Prostate gland (tissue), 2 donors: ENCODE measurements around the gene CTDNEP1.

ENCODE experiments used
- CTCF ChIP-seq, 4 experiments: fragments of 200-600 bp in 2 of 4; fragments of 450-650 bp in 2 of 4; sonication (generic) in 2 of 4; IDR thresholded peaks; 1 replicate in 3 of 4; 2 replicates in 1 of 4; pipeline ENCODE4 v1.5.1; 2016 to 2019; ENCODE audit warnings: antibody characterized with exemption in 4 of 4, mild to moderate bottlenecking in 2 of 4, moderate library complexity in 2 of 4
- POLR2A ChIP-seq: fragments of 450-650 bp; IDR thresholded peaks from one replicate; pipeline ENCODE4 v1.6.1; 2016; ENCODE audit warnings: antibody characterized with exemption, mild to moderate bottlenecking

- TF ChIP-seq CTCF (IDR thresholded peaks at IDR 0.05) (no peak), POLR2A (no peak)
These were observed 8.1 kb downstream of the CTDNEP1 start for GRCh38 chr17:7243453-7243729.
